Esophagus (tissue), 2 donors: ENCODE data around the gene UNC5C. TPM values are rescaled to one million over a fixed set of nuclear protein-coding genes. Genes with fewer than 3 reads are reported as not detected.

Experiments used
- H3K27ac ChIP-seq, 2 donors: one replicate each; pipeline ENCODE4 v1.5.1; 2013; ENCODE audit warnings: low read depth in 2 of 2, mild to moderate bottlenecking in 2 of 2, inconsistent platforms in 1 of 2, low read length in 1 of 2, moderate library complexity in 1 of 2
- H3K27me3 ChIP-seq, 2 donors: one replicate each; pipeline ENCODE4 v1.6.1; 2013; ENCODE audit warnings: low read length in 2 of 2, control low read depth in 1 of 2, mild to moderate bottlenecking in 1 of 2; ENCODE audit not compliant: insufficient read depth in 2 of 2, control insufficient read depth in 1 of 2
- H3K36me3 ChIP-seq, 2 donors: one replicate each; pipeline ENCODE4 v1.6.1; 2013; ENCODE audit warnings: low read length in 1 of 2; ENCODE audit not compliant: control insufficient read depth in 2 of 2, insufficient read depth in 2 of 2
- H3K4me1 ChIP-seq, 2 donors: one replicate each; pipeline ENCODE4 v1.6.1; 2013; ENCODE audit warnings: low read length in 1 of 2; ENCODE audit not compliant: control insufficient read depth in 2 of 2, insufficient read depth in 2 of 2
- H3K4me3 ChIP-seq, 2 donors: one replicate each; pipeline ENCODE4 v1.5.1; 2013; ENCODE audit warnings: low read length in 2 of 2, mild to moderate bottlenecking in 2 of 2, low read depth in 1 of 2, moderate library complexity in 1 of 2
- H3K9me3 ChIP-seq, 2 donors: one replicate each; pipeline ENCODE4 v1.6.1; 2013; ENCODE audit warnings: mild to moderate bottlenecking in 2 of 2, low read depth in 1 of 2, low read length in 1 of 2, moderate library complexity in 1 of 2; ENCODE audit not compliant: control insufficient read depth in 2 of 2, insufficient read depth in 1 of 2
- WGBS, 2 donors: extraction: QIAGEN DNeasy Blood & Tissue Kit; methylation state at CpG; one replicate each; pipeline ENCODE4 v1.1.7; 2013; 5-methylcytosine and 5-hydroxymethylcytosine counted together
- polyA plus RNA-seq, 2 donors: library from polyadenylated mRNA; stranded (reverse); fragments of 200-250 nt; gene quantifications; one replicate each; pipeline ENCODE4 v1.2.3, GENCODE V29; 2013
- donor health status: healthy with polysubstance abuse.
- donor health status: Bipolar disorder and iron deficiency.

The UNC5C gene
- polyA plus RNA-seq, 2 donors = 0.04 to 0.09 TPM

GRCh38 chr4:95539106-95539505, 9.7 kb downstream of the UNC5C start:
- Histone ChIP-seq H3K27ac (no peak overlapping the region), H3K4me1 (no peaks in the 10 kb centered on the region), H3K4me3 (no peak overlapping the region), H3K36me3 (no peaks in the 10 kb centered on the region), H3K9me3 (no peaks in the 10 kb centered on the region), H3K27me3 (no peaks in the 10 kb centered on the region)
- WGBS, 2 donors = 64 to 65% methylated on average over 5 of the region's 5 CpGs

- no peaks in the 10 kb centered on the region for H3K9me3 ChIP-seq
- H3K27me3 ChIP-seq = no peaks in the 10 kb centered on the region
- no peak overlapping the region for H3K27ac ChIP-seq
- 70 to 74% methylated on average over 3 of the region's 3 CpGs for WGBS, 2 donors
- H3K36me3 ChIP-seq = no peaks in the 10 kb centered on the region
- H3K4me1 ChIP-seq = no peaks in the 10 kb centered on the region
- H3K4me3 ChIP-seq = no peak overlapping the region
These were observed 10.8 kb downstream of the UNC5C start for GRCh38 chr4:95537863-95538488.

GRCh38 chr4:95537191-95537590, 11.6 kb downstream of the UNC5C start:
- H3K36me3 ChIP-seq = no peaks in the 10 kb centered on the region
- H3K27me3 ChIP-seq = no peaks in the 10 kb centered on the region
- 46 to 50% methylated on average over 8 of the region's 8 CpGs for WGBS, 2 donors
- no peak overlapping the region for H3K27ac ChIP-seq
- H3K4me1 ChIP-seq = no peaks in the 10 kb centered on the region
- H3K9me3 ChIP-seq = no peaks in the 10 kb centered on the region
- no peak overlapping the region for H3K4me3 ChIP-seq

- no peaks in the 10 kb centered on the region for H3K27me3 ChIP-seq
- no peaks in the 10 kb centered on the region for H3K9me3 ChIP-seq
- H3K27ac ChIP-seq = no peak overlapping the region
- H3K36me3 ChIP-seq = no peaks in the 10 kb centered on the region
- H3K4me3 ChIP-seq = no peak overlapping the region
- no peaks in the 10 kb centered on the region for H3K4me1 ChIP-seq
- 81 to 89% methylated on average over 2 of the region's 2 CpGs for WGBS, 2 donors
These were observed 12.1 kb downstream of the UNC5C start for GRCh38 chr4:95536650-95537049.

- Histone ChIP-seq H3K4me1 (no peaks in the 10 kb centered on the region), H3K4me3 (no peak overlapping the region), H3K27ac (no peak overlapping the region), H3K36me3 (no peaks in the 10 kb centered on the region), H3K9me3 (no peaks in the 10 kb centered on the region), H3K27me3 (no peaks in the 10 kb centered on the region)
- WGBS, 2 donors = 44 to 82% methylated on average over 4 of the region's 4 CpGs
These were observed 13.6 kb downstream of the UNC5C start for GRCh38 chr4:95535180-95535579.

DNA sequence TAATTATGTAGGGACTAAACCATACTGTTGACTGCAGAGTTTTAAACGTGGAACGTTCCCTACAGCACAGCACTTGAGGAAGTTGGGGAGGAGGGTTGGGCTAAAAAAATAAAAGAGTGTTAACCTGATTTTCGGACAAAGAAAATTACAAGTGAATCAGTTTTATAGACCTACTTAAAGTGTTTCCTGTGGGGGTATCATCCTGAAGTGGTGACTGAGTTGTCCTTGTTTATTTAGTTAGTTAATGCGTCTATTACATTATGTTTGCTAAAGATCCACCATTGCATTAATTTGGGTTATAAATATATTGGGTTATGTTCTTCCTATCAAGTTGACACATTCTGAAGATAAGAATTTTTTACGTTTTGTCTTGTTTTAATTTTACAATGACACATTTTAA, 14.7 kb downstream of the UNC5C start:
- H3K4me1 ChIP-seq = no peaks in the 10 kb centered on the region
- no peaks in the 10 kb centered on the region for H3K9me3 ChIP-seq
- WGBS, 2 donors = 65 to 72% methylated on average over 5 of the region's 5 CpGs
- no peaks in the 10 kb centered on the region for H3K36me3 ChIP-seq
- H3K27ac ChIP-seq = no peak overlapping the region
- no peak overlapping the region for H3K4me3 ChIP-seq
- H3K27me3 ChIP-seq = no peaks in the 10 kb centered on the region

- H3K36me3 ChIP-seq = no peaks in the 10 kb centered on the region
- H3K4me3 ChIP-seq = no peak overlapping the region
- no peaks in the 10 kb centered on the region for H3K9me3 ChIP-seq
- WGBS, 2 donors = 90 to 92% methylated on average over 9 of the region's 9 CpGs
- no peaks in the 10 kb centered on the region for H3K4me1 ChIP-seq
- no peaks in the 10 kb centered on the region for H3K27me3 ChIP-seq
- H3K27ac ChIP-seq = no peak overlapping the region
These were observed 15.5 kb downstream of the UNC5C start for GRCh38 chr4:95533254-95533653.

- Histone ChIP-seq H3K36me3 (no peaks in the 10 kb centered on the region), H3K4me3 (no peak overlapping the region), H3K4me1 (no peaks in the 10 kb centered on the region), H3K27ac (no peak overlapping the region), H3K9me3 (no peaks in the 10 kb centered on the region), H3K27me3 (no peaks in the 10 kb centered on the region)
- 86 to 89% methylated on average over 3 of the region's 3 CpGs for WGBS, 2 donors
These were observed 16.5 kb downstream of the UNC5C start for GRCh38 chr4:95532305-95532704.

- no peak overlapping the region for H3K27ac ChIP-seq
- WGBS, 2 donors = 30 to 52% methylated on average over 1 of the region's 1 CpG
- no peaks in the 10 kb centered on the region for H3K36me3 ChIP-seq
- no peaks in the 10 kb centered on the region for H3K4me1 ChIP-seq
- no peak overlapping the region for H3K4me3 ChIP-seq
- no peaks in the 10 kb centered on the region for H3K27me3 ChIP-seq
- H3K9me3 ChIP-seq = no peaks in the 10 kb centered on the region
These were observed 17.6 kb downstream of the UNC5C start for GRCh38 chr4:95531141-95531540.

- Histone ChIP-seq H3K4me3 (no peak overlapping the region), H3K27me3 (no peaks in the 10 kb centered on the region), H3K36me3 (no peaks in the 10 kb centered on the region), H3K9me3 (no peaks in the 10 kb centered on the region), H3K4me1 (no peaks in the 10 kb centered on the region), H3K27ac (no peak overlapping the region)
These were observed 18.8 kb downstream of the UNC5C start for GRCh38 chr4:95529946-95530345.
